Measurements from ENCODE around the gene KCNA3. TPM values are rescaled to one million over a fixed set of nuclear protein-coding genes. Genes with fewer than 3 reads are reported as not detected.
A peak's percentile ranks its signal among the peaks of the same experiment; 100 is the strongest.

KCNA3 gene
- total RNA-seq (0.20 and 0.43 TPM in 2 replicates), polyA plus RNA-seq (not detected in 2 replicates)

DNA sequence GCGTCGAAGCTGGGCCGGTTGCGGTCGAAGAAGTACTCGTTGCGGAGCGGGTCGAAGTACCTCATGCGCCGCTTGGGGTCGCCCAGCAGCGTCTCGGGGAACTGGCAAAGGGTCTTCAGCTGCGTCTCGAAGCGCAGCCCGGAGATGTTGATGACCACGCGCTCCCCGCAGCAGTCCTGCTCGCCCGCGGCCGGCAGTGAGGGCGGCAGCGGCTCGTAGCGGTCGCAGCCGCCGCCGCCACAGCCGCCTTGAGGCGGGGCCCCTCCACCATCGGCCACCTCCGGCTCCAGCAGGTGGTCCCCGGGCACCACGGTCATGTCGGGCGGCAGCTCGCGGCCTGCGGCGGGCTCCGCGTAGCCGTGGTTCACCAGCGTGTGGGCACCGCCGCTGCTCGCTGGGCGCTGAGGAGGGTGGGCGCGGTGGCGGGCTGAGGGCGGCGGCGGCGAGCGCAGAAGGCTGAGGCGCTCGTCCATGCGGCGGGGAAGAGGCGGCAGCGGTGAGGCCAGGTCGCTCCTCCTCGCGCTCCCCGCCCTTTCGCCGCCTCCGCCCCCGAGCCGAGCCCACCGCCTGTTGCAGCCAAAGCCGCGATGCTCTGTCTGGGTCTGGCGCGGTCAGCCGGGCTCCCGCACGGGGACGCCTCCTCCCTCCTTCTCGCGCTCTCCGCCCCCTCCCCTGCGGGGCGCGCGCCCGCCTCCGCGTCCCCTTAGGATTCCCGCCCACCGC, at the start of gene KCNA3:
Gene KCNA3 (minus strand): TSS at position 604 of the 723 bp plus-strand sequence. CDS start 131 bp downstream, at position 473.
- H3K27ac ChIP-seq = no peak within 1 kb of the TSS
- H4K20me1 ChIP-seq (ENCODE audit: insufficient read depth, poor library complexity, severe bottlenecking) = no peaks in the 10 kb centered on the region
- no peaks in the 10 kb centered on the region for H3K79me2 ChIP-seq
- peak; percentile 32 for DNase-seq (ENCODE audit: low spot score)
- H3K9me3 ChIP-seq (ENCODE audit: low read depth) = no peaks in the 10 kb centered on the region
- H3K4me1 ChIP-seq (ENCODE audit: insufficient read depth) = no peaks in the 10 kb centered on the region
- H3K4me3 ChIP-seq = peak within 1 kb of the TSS; percentile 49
- H3K36me3 ChIP-seq (replicated peaks; ENCODE audit: insufficient read depth, low read depth) = no peaks in the 10 kb centered on the region
- H3K27me3 ChIP-seq = peaks cover 84% of the 10 kb centered on the region
- peak within 1 kb of the TSS; percentile 98 for H3K4me2 ChIP-seq
- H3K9me2 ChIP-seq (replicated peaks; ENCODE audit: insufficient read depth) = no peaks in the 10 kb centered on the region
- TF ChIP-seq, protein P1, sequence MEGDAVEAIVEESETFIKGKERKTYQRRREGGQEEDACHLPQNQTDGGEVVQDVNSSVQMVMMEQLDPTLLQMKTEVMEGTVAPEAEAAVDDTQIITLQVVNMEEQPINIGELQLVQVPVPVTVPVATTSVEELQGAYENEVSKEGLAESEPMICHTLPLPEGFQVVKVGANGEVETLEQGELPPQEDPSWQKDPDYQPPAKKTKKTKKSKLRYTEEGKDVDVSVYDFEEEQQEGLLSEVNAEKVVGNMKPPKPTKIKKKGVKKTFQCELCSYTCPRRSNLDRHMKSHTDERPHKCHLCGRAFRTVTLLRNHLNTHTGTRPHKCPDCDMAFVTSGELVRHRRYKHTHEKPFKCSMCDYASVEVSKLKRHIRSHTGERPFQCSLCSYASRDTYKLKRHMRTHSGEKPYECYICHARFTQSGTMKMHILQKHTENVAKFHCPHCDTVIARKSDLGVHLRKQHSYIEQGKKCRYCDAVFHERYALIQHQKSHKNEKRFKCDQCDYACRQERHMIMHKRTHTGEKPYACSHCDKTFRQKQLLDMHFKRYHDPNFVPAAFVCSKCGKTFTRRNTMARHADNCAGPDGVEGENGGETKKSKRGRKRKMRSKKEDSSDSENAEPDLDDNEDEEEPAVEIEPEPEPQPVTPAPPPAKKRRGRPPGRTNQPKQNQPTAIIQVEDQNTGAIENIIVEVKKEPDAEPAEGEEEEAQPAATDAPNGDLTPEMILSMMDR (IDR thresholded peaks at IDR 0.05; ENCODE audit: poor library complexity) = peak; percentile 14
- TF ChIP-seq EZH2 (IDR thresholded peaks at IDR 0.05; ENCODE audit: borderline replicate concordance) = peak; percentile 61
- TF ChIP-seq EZH2phosphoT487 (IDR thresholded peaks at IDR 0.05; ENCODE audit: low read depth, severe bottlenecking, unreplicated experiment) = no peak
- H2AFZ ChIP-seq = peak within 1 kb of the TSS; percentile 71
- WGBS (ENCODE audit: low lambda C conversion rate, missing lambda C conversion rate) = 3% methylated on average over 59 of the region's 97 CpGs

DNA sequence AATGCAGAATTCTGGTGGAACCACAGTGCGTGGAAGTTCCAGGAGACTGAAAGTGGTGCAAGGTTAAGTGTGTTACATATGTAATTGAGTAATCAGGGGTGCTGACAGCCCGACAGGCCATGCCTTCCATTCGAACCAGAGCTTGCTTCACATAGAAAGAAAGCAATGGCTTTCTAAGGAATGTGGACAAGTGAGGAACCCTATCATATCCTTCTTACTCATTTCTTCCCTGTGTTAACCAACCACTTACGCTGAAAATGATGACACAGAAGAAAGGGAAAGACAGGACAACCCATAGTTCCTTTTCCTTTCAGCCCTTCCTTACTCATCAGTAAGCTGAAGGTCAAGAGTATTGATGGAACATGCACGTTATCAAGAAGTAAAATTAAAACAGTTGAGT, 48.1 kb upstream of the KCNA3 start:
- H3K9me3 ChIP-seq (ENCODE audit: low read depth) = no peaks in the 10 kb centered on the region
- no peak overlapping the region for H3K27ac ChIP-seq
- H2AFZ ChIP-seq = no peak overlapping the region
- H3K36me3 ChIP-seq (replicated peaks; ENCODE audit: insufficient read depth, low read depth) = no peaks in the 10 kb centered on the region
- H3K79me2 ChIP-seq = no peaks in the 10 kb centered on the region
- 80% methylated on average over 5 of the region's 5 CpGs for WGBS (ENCODE audit: low lambda C conversion rate, missing lambda C conversion rate)
- H4K20me1 ChIP-seq (ENCODE audit: insufficient read depth, poor library complexity, severe bottlenecking) = no peaks in the 10 kb centered on the region
- H3K27me3 ChIP-seq = peaks cover 5% of the 10 kb centered on the region
- H3K4me1 ChIP-seq (ENCODE audit: insufficient read depth) = no peaks in the 10 kb centered on the region
- TF ChIP-seq EZH2phosphoT487 (IDR thresholded peaks at IDR 0.05; ENCODE audit: low read depth, severe bottlenecking, unreplicated experiment) (no peak), EZH2 (IDR thresholded peaks at IDR 0.05; ENCODE audit: borderline replicate concordance) (no peak)
- TF ChIP-seq, protein P1 (IDR thresholded peaks at IDR 0.05; ENCODE audit: poor library complexity) = no peak
- H3K4me3 ChIP-seq = no peak overlapping the region
- no peak overlapping the region for H3K4me2 ChIP-seq
- H3K9me2 ChIP-seq (replicated peaks; ENCODE audit: insufficient read depth) = no peaks in the 10 kb centered on the region
- DNase-seq (ENCODE audit: low spot score) = no peak

DNA sequence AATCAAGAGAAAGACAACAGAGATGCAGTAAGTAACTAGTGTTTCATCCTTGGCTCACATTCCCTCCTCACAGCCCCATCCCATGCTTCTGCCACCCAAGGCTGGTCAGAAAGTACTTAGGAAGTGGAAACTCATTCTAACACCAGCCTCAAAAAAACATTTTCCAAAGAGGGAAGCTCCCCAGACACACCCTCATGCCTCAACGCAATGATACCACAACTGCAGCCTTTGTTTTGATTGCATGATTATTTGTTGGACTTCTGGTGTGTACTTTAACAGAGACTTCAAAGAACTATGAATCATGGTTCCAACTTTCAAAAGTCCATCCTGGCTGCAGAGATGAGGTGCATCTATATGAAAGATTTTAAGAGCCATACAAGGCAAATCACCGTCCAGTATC, 45.2 kb upstream of the KCNA3 start:
- Histone ChIP-seq H4K20me1 (ENCODE audit: insufficient read depth, poor library complexity, severe bottlenecking) (no peaks in the 10 kb centered on the region), H2AFZ (no peak overlapping the region), H3K79me2 (no peaks in the 10 kb centered on the region), H3K27ac (no peak overlapping the region), H3K4me3 (no peak overlapping the region), H3K27me3 (no peaks in the 10 kb centered on the region), H3K9me2 (replicated peaks; ENCODE audit: insufficient read depth) (no peaks in the 10 kb centered on the region), H3K4me2 (no peak overlapping the region), H3K9me3 (ENCODE audit: low read depth) (no peaks in the 10 kb centered on the region), H3K4me1 (ENCODE audit: insufficient read depth) (no peaks in the 10 kb centered on the region), H3K36me3 (replicated peaks; ENCODE audit: insufficient read depth, low read depth) (no peaks in the 10 kb centered on the region)
- WGBS (ENCODE audit: low lambda C conversion rate, missing lambda C conversion rate) = 73% methylated on average over 2 of the region's 2 CpGs
- no peak for DNase-seq (ENCODE audit: low spot score)
- no peak for TF ChIP-seq EZH2 (IDR thresholded peaks at IDR 0.05; ENCODE audit: borderline replicate concordance)
- TF ChIP-seq, protein P1 (IDR thresholded peaks at IDR 0.05; ENCODE audit: poor library complexity) = no peak
- no peak for TF ChIP-seq EZH2phosphoT487 (IDR thresholded peaks at IDR 0.05; ENCODE audit: low read depth, severe bottlenecking, unreplicated experiment)

All from hepatocyte (in vitro differentiated cells).